Measurements from ENCODE around the gene SERINC3. TPM values are rescaled to one million over a fixed set of nuclear protein-coding genes. Genes with fewer than 3 reads are reported as not detected.
"Not testable (repeated sequence)": the region's sequence is repeated elsewhere in the genome, so short reads cannot be mapped to it uniquely, and the experiment has no call there.

SERINC3 gene
- total RNA-seq, 1 experiment from 2014 or later: 90.1 TPM

DNA sequence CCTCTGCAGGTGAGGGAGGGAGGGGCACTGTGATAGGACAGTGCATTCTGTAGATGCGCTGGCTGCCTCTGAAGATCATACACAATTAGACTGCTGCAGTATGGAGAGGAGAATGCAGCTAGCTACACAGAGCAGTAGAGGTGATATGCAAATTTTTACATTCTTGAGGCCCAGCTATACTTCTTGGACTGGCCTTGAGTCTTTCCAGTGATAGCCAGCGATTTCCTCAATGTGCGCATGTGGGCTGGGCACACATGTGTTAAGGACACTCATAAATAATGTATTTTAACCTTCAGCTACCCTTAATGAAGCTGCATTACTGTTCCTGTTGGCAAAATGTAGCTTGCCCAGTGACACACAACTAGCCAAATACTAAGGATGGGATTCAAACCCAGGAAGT is 27.2 kb downstream of the SERINC3 start:
- DNase-seq (ENCODE audit: low read depth): no peak

- DNase-seq (ENCODE audit: low read depth): no peak
These were observed 27.6 kb downstream of the SERINC3 start for GRCh38 chr20:44494266-44494665.

- no peak for DNase-seq (ENCODE audit: low read depth)
These were observed 30.1 kb downstream of the SERINC3 start for GRCh38 chr20:44491635-44492395.

GRCh38 chr20:44489931-44490330 is 31.9 kb downstream of the SERINC3 start:
- no peak for DNase-seq (ENCODE audit: low read depth)

DNA sequence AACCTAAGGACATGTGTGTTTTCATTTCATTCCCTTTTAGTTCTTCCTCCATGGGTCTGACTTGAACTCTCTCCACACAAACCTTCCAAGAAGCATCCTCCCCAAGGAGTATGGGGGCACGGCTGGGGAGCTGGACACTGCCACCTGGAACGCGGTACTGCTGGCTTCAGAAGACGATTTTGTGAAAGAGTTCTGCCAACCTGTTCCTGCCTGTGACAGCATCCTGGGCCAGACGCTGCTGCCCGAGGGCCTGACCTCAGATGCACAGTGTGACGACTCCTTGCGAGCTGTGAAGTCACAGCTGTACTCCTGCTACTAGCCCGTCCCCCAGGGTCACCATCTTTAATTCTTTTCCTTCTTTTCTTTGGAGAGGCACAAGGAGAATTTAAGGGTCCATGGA is 32.6 kb downstream of the SERINC3 start:
- no peak for DNase-seq (ENCODE audit: low read depth)

GRCh38 chr20:44488551-44488950 is 33.3 kb downstream of the SERINC3 start:
- DNase-seq (ENCODE audit: low read depth): no peak

DNA sequence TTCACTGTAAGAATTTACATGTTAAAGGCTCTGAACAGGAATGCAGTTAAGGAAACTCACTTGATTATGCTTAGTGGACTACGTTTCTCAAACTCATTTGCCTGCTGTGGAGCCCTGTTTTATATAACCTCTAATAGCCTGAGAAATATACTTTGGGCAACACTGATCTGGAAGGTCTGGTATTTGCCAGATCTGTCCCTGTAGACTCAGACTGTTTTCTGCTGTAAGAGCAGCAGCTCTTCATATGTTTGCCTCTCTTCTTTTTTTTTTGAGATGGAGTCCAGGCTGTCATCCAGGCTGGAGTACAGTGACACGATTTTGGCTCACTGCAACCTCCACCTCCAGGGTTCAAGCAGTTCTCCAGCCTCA is 36.1 kb downstream of the SERINC3 start:
- DNase-seq (ENCODE audit: low read depth): no peak

- no peak for DNase-seq (ENCODE audit: low read depth)
These were observed 36.6 kb downstream of the SERINC3 start for GRCh38 chr20:44485078-44485829.

GRCh38 chr20:44483112-44483511 is 38.8 kb downstream of the SERINC3 start:
- no peak for DNase-seq (ENCODE audit: low read depth)

DNA sequence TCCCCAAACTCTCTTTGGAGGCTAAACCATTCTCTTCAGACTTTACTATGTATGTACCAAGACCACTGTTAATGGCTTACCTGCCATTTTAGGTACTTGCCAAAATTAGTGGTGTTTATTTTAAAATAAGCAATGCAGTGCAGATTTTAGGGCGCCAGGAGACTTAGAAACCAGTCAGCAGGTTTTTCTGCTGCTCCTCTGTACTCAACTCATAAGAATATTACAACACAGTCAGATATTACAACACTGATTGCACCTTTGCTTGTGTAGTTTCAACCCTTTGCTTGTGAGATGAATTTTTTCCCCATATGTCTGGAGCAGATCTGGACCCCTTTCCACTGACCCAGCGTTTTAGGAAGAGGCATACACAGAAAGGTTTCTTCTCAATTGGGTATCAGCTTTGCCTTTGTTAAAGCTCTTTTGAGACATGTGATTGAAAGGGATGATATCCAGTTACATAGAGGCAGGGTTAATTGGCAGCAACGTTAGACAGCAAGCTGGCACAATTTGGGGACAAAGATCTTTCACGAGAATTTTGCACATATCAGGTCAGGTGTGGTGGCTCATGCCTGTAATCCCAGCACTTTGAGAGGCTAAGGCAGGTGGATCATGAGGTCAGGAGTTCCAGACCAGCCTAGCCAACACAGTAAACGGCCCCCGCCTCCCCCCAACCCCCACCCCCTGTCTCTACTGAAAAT is 40.0 kb downstream of the SERINC3 start:
- DNase-seq (ENCODE audit: low read depth): no peak

DNA sequence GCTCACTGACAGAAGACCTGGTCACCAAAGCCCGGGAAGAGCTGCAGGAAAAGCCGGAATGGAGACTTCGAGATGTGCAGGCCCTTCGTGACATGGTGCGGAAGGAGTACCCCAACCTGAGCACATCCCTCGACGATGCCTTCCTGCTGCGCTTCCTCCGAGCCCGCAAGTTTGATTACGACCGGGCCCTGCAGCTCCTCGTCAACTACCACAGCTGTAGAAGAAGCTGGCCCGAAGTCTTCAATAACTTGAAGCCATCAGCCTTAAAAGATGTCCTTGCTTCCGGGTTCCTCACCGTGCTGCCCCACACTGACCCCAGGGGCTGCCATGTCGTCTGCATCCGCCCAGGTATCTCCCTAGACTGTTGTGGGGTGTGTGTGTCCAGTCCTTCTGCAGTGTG is 41.8 kb downstream of the SERINC3 start:
- no peak for DNase-seq (ENCODE audit: low read depth)

DNA sequence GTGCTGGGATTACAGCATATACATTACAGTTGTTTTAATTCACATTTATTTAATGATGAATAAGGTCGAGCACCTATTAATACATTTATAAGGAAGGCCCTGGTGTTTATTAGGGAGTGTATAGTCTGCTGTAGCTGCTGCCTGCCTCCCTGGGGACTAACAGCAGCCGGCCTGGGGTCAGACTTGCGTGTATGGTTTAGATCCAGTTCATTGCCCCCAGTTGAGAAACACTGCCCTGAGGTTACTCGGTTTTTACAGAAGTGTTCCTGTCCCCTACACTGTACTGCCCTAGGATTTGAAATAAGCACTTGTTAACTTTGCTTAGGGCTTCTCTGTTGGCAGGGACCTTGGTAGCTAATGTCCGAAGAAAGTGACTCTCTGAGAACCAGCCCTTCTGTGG is 42.2 kb downstream of the SERINC3 start:
- no peak for DNase-seq (ENCODE audit: low read depth)

- no peak for DNase-seq (ENCODE audit: low read depth)
These were observed 43.7 kb downstream of the SERINC3 start for GRCh38 chr20:44478206-44478605.

- DNase-seq (ENCODE audit: low read depth): no peak
These were observed 44.7 kb downstream of the SERINC3 start for GRCh38 chr20:44477151-44477550.

GRCh38 chr20:44475694-44476560 is 45.9 kb downstream of the SERINC3 start, which contains the start of gene TTPAL:
Gene TTPAL (plus strand): TSS chr20:44475874. CDS start chr20:44480000, 4,126 bp downstream.
- DNase-seq (ENCODE audit: low read depth): peak; percentile 80

DNA sequence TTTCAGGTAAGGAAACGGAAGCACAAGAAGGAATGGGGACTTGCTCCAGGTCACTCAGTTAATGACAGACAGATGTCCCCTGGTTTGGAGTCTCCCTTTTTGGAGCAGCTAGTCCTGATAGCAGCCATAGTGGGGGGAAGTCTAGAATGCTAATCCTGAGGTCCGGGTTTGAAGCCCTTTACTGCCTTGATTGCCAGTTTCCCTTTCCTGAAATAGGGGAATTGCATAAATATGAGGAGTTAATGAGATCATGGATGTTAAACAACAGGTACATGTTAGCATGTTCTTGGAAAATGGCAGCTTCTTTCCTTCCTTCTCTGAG is 46.5 kb downstream of the SERINC3 start:
- no peak for DNase-seq (ENCODE audit: low read depth)

DNA sequence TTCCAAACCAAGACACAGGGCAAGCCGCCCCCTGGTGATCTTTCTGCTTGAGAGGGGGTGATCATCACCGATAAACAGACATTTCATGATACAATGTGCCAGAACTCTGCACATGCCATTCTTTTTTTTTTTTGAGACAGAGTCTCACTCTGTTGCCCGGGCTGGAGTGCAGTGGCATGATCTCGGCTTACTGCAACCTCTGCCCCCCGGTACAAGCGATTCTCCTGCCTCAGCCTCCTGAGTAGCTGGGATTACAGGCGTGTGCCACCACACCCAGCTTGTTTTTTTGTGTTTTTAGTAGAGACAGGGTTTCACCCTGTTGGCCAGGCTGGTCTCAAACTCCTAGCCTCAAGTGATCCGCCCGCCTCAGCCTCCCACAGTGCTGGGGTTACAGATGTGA is 49.6 kb downstream of the SERINC3 start:
- not testable (repeated sequence) for DNase-seq (ENCODE audit: low read depth)

- DNase-seq (ENCODE audit: low read depth): no peak
These were observed 50.4 kb downstream of the SERINC3 start for GRCh38 chr20:44471481-44471882.

DNA sequence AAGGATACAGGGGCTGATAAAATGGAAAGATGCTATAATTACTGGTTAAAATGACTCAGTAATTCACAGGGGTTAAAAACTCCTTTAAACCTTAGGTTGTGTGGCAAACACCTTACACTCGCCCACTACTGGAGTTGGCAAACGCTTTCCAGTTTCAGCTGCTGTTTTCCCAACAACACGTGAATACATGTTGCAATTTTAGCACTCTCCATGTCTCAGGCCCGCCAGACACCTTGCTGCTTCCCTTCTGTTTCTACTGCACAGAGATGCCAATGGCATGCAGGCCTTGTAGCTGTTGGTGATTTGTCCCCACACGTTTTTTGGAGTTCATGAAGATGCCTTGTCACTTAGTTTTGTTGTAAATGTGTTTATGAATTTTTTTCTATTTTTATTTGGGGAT is 51.5 kb downstream of the SERINC3 start:
- DNase-seq (ENCODE audit: low read depth): no peak

- DNase-seq (ENCODE audit: low read depth): no peak
These were observed 53.7 kb downstream of the SERINC3 start for GRCh38 chr20:44468044-44468782.
